ENCODE measurements around the gene SUPT7L. TPM values are rescaled to one million over a fixed set of nuclear protein-coding genes. Genes with fewer than 3 reads are reported as not detected.

SUPT7L gene
- total and polyA plus RNA-seq, 2 of the 13 experiments (the other 11 are each of a cell fraction or from before 2014, with no cell fraction given) = 32.9 to 77.5 TPM

GRCh38 chr2:27651056-27651455 lies 12.4 kb downstream of the SUPT7L start:
- H3K36me3 ChIP-seq (replicated peaks in 1 of 2; ENCODE audit: control insufficient read depth in 1 of 2, insufficient read depth in 2 of 2, low read length in 2 of 2) = peaks cover 34 to 89% of the 10 kb centered on the region in 2 experiments
- ChIA-PET CTCF (ENCODE audit: low intra/inter-chr PET ratio, low total read pairs) (no interaction called here), POLR2A (interaction anchor here (3.2 kb wide), 1 partner anchor 12 kb away, joined by 7 read pairs; the partner anchor contains the start of genes SLC4A1AP and SUPT7L)
- BruUV-seq (replicated peaks) = TSS peak; percentile 7
- FAIRE-seq (no peak), DNase-seq (ENCODE audit: low spot score) (no peak), ATAC-seq (no peak)
- in situ Hi-C loops (cut with HindIII; ENCODE audit: extremely low pct_ligation_motif_present, low pct_unique_long_range_greater_than_20kb) (no loop called here), intact Hi-C loops (cut with micrococcal nuclease; ENCODE audit: unreplicated experiment) (no loop called here)
- H3K9ac ChIP-seq (ENCODE audit: insufficient read depth, low read depth, low read length) = no peak overlapping the region
- H3K9me3 ChIP-seq (ENCODE audit: low read length) = no peaks in the 10 kb centered on the region
- H4K20me1 ChIP-seq (ENCODE audit: insufficient read depth, low read length) = no peaks in the 10 kb centered on the region
- H2AFZ ChIP-seq (ENCODE audit: low read length) = no peak overlapping the region
- WGBS (ENCODE audit: low lambda C conversion rate) = 86% methylated on average over 4 of the region's 4 CpGs
- H3K4me3 ChIP-seq (replicated peaks in 1 of 3; ENCODE audit: insufficient read depth in 1 of 3, low read depth in 2 of 3, low read length in 3 of 3) = no peak overlapping the region
- no peaks in the 10 kb centered on the region for H3K4me1 ChIP-seq (ENCODE audit: insufficient read depth, low read length)
- no peaks in the 10 kb centered on the region for H3K27me3 ChIP-seq (ENCODE audit: control insufficient read depth in 1 of 2, insufficient read depth in 2 of 2, low read length in 2 of 2)
- H3K27ac ChIP-seq (ENCODE audit: extremely low read length, insufficient read depth, low read length) = no peak overlapping the region
- no peak overlapping the region for H3K4me2 ChIP-seq (ENCODE audit: low read depth, low read length)
- TF ChIP-seq, protein P1, sequence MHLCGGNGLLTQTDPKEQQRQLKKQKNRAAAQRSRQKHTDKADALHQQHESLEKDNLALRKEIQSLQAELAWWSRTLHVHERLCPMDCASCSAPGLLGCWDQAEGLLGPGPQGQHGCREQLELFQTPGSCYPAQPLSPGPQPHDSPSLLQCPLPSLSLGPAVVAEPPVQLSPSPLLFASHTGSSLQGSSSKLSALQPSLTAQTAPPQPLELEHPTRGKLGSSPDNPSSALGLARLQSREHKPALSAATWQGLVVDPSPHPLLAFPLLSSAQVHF (CRISPR knock-in tag; IDR thresholded peaks at IDR 0.05) = no peak
- peak; percentile 35; the same call in 1 of the 2 replicates for TF ChIP-seq POLR2G (IDR thresholded peaks at IDR 0.05; ENCODE audit: low read depth, low read length)
- H3K79me2 ChIP-seq (ENCODE audit: insufficient read depth, low read length) = no peaks in the 10 kb centered on the region

DNA sequence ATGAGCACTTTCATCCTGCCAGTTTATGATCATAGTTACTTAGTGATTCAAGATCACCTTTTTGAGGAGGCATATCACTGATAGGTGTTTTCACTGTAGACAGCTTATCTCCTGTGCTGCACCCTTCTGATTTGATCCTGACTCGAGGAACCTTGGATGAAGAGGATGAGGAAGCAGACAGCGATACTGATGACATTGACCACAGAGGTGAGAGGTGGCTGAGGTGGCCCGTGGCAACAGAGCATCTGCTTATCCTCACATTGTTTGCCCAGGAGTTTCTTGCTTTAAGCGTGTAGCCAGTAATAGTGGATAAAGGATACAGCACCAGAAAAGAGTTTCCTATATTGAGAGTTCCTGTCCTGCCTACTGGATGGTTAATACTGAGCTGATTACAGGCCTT lies 15.7 kb downstream of the SUPT7L start:
- Histone ChIP-seq H4K20me1 (ENCODE audit: insufficient read depth, low read length) (no peaks in the 10 kb centered on the region), H3K4me1 (ENCODE audit: insufficient read depth, low read length) (no peaks in the 10 kb centered on the region), H3K4me2 (ENCODE audit: low read depth, low read length) (no peak overlapping the region), H3K9ac (ENCODE audit: insufficient read depth, low read depth, low read length) (no peak overlapping the region), H2AFZ (ENCODE audit: low read length) (no peak overlapping the region), H3K27me3 (ENCODE audit: control insufficient read depth in 1 of 2, insufficient read depth in 2 of 2, low read length in 2 of 2) (no peaks in the 10 kb centered on the region), H3K79me2 (ENCODE audit: insufficient read depth, low read length) (no peaks in the 10 kb centered on the region), H3K9me3 (ENCODE audit: low read length) (no peaks in the 10 kb centered on the region), H3K36me3 (replicated peaks in 1 of 2; ENCODE audit: control insufficient read depth in 1 of 2, insufficient read depth in 2 of 2, low read length in 2 of 2) (peaks cover 19 to 78% of the 10 kb centered on the region in 2 experiments), H3K4me3 (replicated peaks in 1 of 3; ENCODE audit: insufficient read depth in 1 of 3, low read depth in 2 of 3, low read length in 3 of 3) (no peak overlapping the region), H3K27ac (ENCODE audit: extremely low read length, insufficient read depth, low read length) (no peak overlapping the region)
- in situ Hi-C loops (cut with HindIII; ENCODE audit: extremely low pct_ligation_motif_present, low pct_unique_long_range_greater_than_20kb) (no loop called here), intact Hi-C loops (cut with micrococcal nuclease; ENCODE audit: unreplicated experiment) (no loop called here)
- no peak for FAIRE-seq
- ChIA-PET POLR2A (interaction anchor here (0.6 kb wide), 1 partner anchor 210 kb away, joined by 3 read pairs; no protein-coding TSS in a partner anchor), CTCF (ENCODE audit: low intra/inter-chr PET ratio, low total read pairs) (no interaction called here)
- WGBS (ENCODE audit: low lambda C conversion rate) = 93% methylated on average over 4 of the region's 4 CpGs
- no peak for DNase-seq (ENCODE audit: low spot score)
- TF ChIP-seq HNRNPUL1 (IDR thresholded peaks at IDR 0.05; ENCODE audit: low read depth, low read length) (no peak), MEIS2 (CRISPR knock-in tag; IDR thresholded peaks at IDR 0.05) (no peak), ZNF766 (CRISPR knock-in tag; IDR thresholded peaks at IDR 0.05; ENCODE audit: borderline replicate concordance) (no peak), ZBTB38 (CRISPR knock-in tag; IDR thresholded peaks at IDR 0.05) (no peak), SKIL (CRISPR knock-in tag; IDR thresholded peaks at IDR 0.05; ENCODE audit: borderline replicate concordance) (no peak)
- no TSS peak for BruUV-seq (replicated peaks)
- no peak; the same call in 1 of the 3 replicates for ATAC-seq
